Mucosa of descending colon (tissue), 3 donors: ENCODE results near the gene UCN3. TPM values are rescaled to one million over a fixed set of nuclear protein-coding genes. Genes with fewer than 3 reads are reported as not detected.
A peak's percentile ranks its signal among the peaks of the same experiment; 100 is the strongest.

ENCODE experiments used
- ATAC-seq: fragments of 200-7000 bp; cut with Tn5 transposase; one replicate; pipeline ENCODE4 v1.9.1; 2020; ENCODE audit warnings: mild to moderate bottlenecking, moderate library complexity
- DNase-seq, 3 donors: peaks; one replicate each; pipeline ENCODE4 v3.0.0-alpha.2; 2020
- H3K36me3 ChIP-seq: fragments of 200-600 bp; one replicate; pipeline ENCODE4 v1.8.0; 2021; ENCODE audit warnings: low read depth, mild to moderate bottlenecking
- H3K4me1 ChIP-seq: fragments of 200-600 bp; one replicate; pipeline ENCODE4 v1.8.0; 2021; ENCODE audit warnings: low read depth, mild to moderate bottlenecking
- H3K4me3 ChIP-seq: fragments of 200-600 bp; one replicate; pipeline ENCODE4 v1.8.0; 2021; ENCODE audit warnings: mild to moderate bottlenecking
- H3K9me3 ChIP-seq: fragments of 200-600 bp; one replicate; pipeline ENCODE4 v1.8.0; 2021; ENCODE audit warnings: mild to moderate bottlenecking
- intact Hi-C, 2 donors: fragments of 100-400 bp; cut with DNase I in 1 of 2; cut with micrococcal nuclease in 1 of 2; formaldehyde crosslinking; loops; one replicate each; pipeline versions ENCODE4 v1.11.0 to v1.11.1; 2022; cut with DNase I, micrococcal nuclease
- total RNA-seq, 3 donors: library from RNA; stranded (reverse); fragmentation: NEBNext Ultra II Directional in 2 of 3; extraction: Animal tissue kit (Norgen Biotek cat#: 25700) in 2 of 3; gene quantifications; one replicate each; pipeline versions ENCODE4 v1.2.1 to v1.2.4, GENCODE V29; 2021 to 2023
- TF ChIP-seq, protein P1 (sequence below): fragments of 200-600 bp; IDR thresholded peaks from one replicate; pipeline ENCODE4 v1.8.0; 2022; ENCODE audit warnings: antibody characterized with exemption, mild to moderate bottlenecking
- donor health status: DM: no; HTN: no; CAD: no; lungs with moderate emphysema.
- donor health status: DM: no; HTN: no; CAD: no.
- donor health status: DM: no; HTN: yes; CAD: no.

Gene UCN3
- total RNA-seq, 3 donors from 2014 or later, result 1.4 to 5.9 (median 4.8) TPM

- Histone ChIP-seq H3K4me1 (peaks cover 3% of the 10 kb centered on the region), H3K4me3 (peak overlapping the region; percentile 35), H3K36me3 (no peaks in the 10 kb centered on the region), H3K9me3 (no peaks in the 10 kb centered on the region)
- DNase-seq (no peak), ATAC-seq (peak; percentile 24)
- TF ChIP-seq, protein P1, sequence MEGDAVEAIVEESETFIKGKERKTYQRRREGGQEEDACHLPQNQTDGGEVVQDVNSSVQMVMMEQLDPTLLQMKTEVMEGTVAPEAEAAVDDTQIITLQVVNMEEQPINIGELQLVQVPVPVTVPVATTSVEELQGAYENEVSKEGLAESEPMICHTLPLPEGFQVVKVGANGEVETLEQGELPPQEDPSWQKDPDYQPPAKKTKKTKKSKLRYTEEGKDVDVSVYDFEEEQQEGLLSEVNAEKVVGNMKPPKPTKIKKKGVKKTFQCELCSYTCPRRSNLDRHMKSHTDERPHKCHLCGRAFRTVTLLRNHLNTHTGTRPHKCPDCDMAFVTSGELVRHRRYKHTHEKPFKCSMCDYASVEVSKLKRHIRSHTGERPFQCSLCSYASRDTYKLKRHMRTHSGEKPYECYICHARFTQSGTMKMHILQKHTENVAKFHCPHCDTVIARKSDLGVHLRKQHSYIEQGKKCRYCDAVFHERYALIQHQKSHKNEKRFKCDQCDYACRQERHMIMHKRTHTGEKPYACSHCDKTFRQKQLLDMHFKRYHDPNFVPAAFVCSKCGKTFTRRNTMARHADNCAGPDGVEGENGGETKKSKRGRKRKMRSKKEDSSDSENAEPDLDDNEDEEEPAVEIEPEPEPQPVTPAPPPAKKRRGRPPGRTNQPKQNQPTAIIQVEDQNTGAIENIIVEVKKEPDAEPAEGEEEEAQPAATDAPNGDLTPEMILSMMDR, result no peak
- intact Hi-C loops, result no loop called here
These were observed 48.5 kb downstream of the UCN3 start for GRCh38 chr10:5413012-5413938.

- TF ChIP-seq, protein P1, result no peak
- ATAC-seq (no peak), DNase-seq (no peak)
- Histone ChIP-seq H3K4me3 (no peak overlapping the region), H3K9me3 (no peaks in the 10 kb centered on the region), H3K36me3 (no peaks in the 10 kb centered on the region), H3K4me1 (peaks cover 2% of the 10 kb centered on the region)
- intact Hi-C loops, result no loop called here
These were observed 52.2 kb downstream of the UCN3 start for GRCh38 chr10:5416981-5417380.

- DNase-seq (no peak), ATAC-seq (no peak)
- H3K36me3 ChIP-seq, result no peaks in the 10 kb centered on the region
- H3K9me3 ChIP-seq, result no peaks in the 10 kb centered on the region
- TF ChIP-seq, protein P1, result no peak
- H3K4me1 ChIP-seq, result no peaks in the 10 kb centered on the region
- no peak overlapping the region for H3K4me3 ChIP-seq
- intact Hi-C loops, result no loop called here
These were observed 53.8 kb downstream of the UCN3 start for GRCh38 chr10:5418584-5418983.

- ATAC-seq (no peak), DNase-seq (no peak)
- TF ChIP-seq, protein P1, result no peak
- H3K36me3 ChIP-seq, result no peaks in the 10 kb centered on the region
- intact Hi-C loops, result loop anchor here in 1 of 2 donors (10.0 kb wide), 1 partner anchor 575 kb away; no protein-coding TSS in a partner anchor
- H3K4me1 ChIP-seq, result no peaks in the 10 kb centered on the region
- H3K4me3 ChIP-seq, result no peak overlapping the region
- H3K9me3 ChIP-seq, result no peaks in the 10 kb centered on the region
These were observed 54.8 kb downstream of the UCN3 start for GRCh38 chr10:5419466-5420094.

- H3K9me3 ChIP-seq, result no peaks in the 10 kb centered on the region
- ATAC-seq, result no peak
- intact Hi-C loops, result loop anchor here in 1 of 2 donors (10.0 kb wide), 1 partner anchor 579 kb away; no protein-coding TSS in a partner anchor
These were observed 59.0 kb downstream of the UCN3 start for GRCh38 chr10:5423771-5424170.

More at GRCh38 chr10:5423771-5424170, 59.0 kb downstream of the UCN3 start:
- TF ChIP-seq, protein P1, result no peak
- no peak for DNase-seq
- no peak overlapping the region for H3K4me3 ChIP-seq
- H3K36me3 ChIP-seq, result no peaks in the 10 kb centered on the region
- no peaks in the 10 kb centered on the region for H3K4me1 ChIP-seq

Other genes with a start within 250 kb of the UCN3 start
- gene AKR1C8, start 179.8 kb upstream of the UCN3 start, total RNA-seq, result not detected
- gene AKR1C4, start 168.1 kb upstream of the UCN3 start, total RNA-seq, result not detected
- 10 to 100 TPM; 20.9 to 64.0 (median 38.7) TPM for gene TUBAL3, start 39.9 kb downstream of the UCN3 start, total RNA-seq
- 100 to 1,000 TPM; 213 to 399 (median 359) TPM for gene NET1, start 47.6 kb downstream of the UCN3 start, total RNA-seq
- gene CALML5, start 134.6 kb downstream of the UCN3 start, total RNA-seq, result not detected
- under 1 TPM in 2 of 3 donors, not detected in 1; 0.09 to 0.17 TPM for gene CALML3, start 160.0 kb downstream of the UCN3 start, total RNA-seq